Ishikawa (cell line): ENCODE data around the gene FCER1G.

Experiments used
- CEBPB ChIP-seq: IDR thresholded peaks from 2 replicates; pipeline ENCODE4 v1.6.1; 2012
- CREB1 ChIP-seq: IDR thresholded peaks from 2 replicates; pipeline ENCODE4 v1.6.1; 2012; ENCODE audit warnings: low read depth
- EGR1 ChIP-seq: IDR thresholded peaks from 2 replicates; pipeline ENCODE4 v1.6.1; 2012
- EP300 ChIP-seq: IDR thresholded peaks from 2 replicates; pipeline ENCODE4 v1.6.1; 2012; ENCODE audit warnings: borderline replicate concordance
- FOXM1 ChIP-seq: IDR thresholded peaks from 2 replicates; pipeline ENCODE4 v1.6.1; 2012; ENCODE audit warnings: low read depth, borderline replicate concordance
- MAX ChIP-seq: IDR thresholded peaks from 2 replicates; pipeline ENCODE4 v1.6.1; 2012
- NFIC ChIP-seq: IDR thresholded peaks from 2 replicates; pipeline ENCODE4 v1.6.1; 2012
- RAD21 ChIP-seq: IDR thresholded peaks from 2 replicates; pipeline ENCODE4 v1.6.1; 2012; ENCODE audit warnings: low read depth
- REST ChIP-seq: IDR thresholded peaks from 2 replicates; pipeline ENCODE4 v1.6.1; 2012; ENCODE audit warnings: low read depth, mild to moderate bottlenecking
- TAF1 ChIP-seq: IDR thresholded peaks from 2 replicates; pipeline ENCODE4 v1.6.1; 2012; ENCODE audit warnings: low read depth, mild to moderate bottlenecking
- TCF12 ChIP-seq: IDR thresholded peaks from 2 replicates; pipeline ENCODE4 v1.6.1; 2012; ENCODE audit warnings: low read depth
- TEAD4 ChIP-seq: IDR thresholded peaks from 2 replicates; pipeline ENCODE4 v1.6.1; 2012
- USF1 ChIP-seq: IDR thresholded peaks from 2 replicates; pipeline ENCODE4 v1.6.1; 2012
- YY1 ChIP-seq: IDR thresholded peaks from 2 replicates; pipeline ENCODE4 v1.6.1; 2012; ENCODE audit warnings: low read depth
- ZBTB7A ChIP-seq: IDR thresholded peaks from 2 replicates; pipeline ENCODE4 v1.6.1; 2012; ENCODE audit warnings: low read depth

The FCER1G gene

GRCh38 chr1:161260376-161261260 lies 45.5 kb downstream of the FCER1G start:
- no peak for TF ChIP-seq YY1
- TF ChIP-seq USF1 = no peak
- TF ChIP-seq EGR1 = no peak
- no peak for TF ChIP-seq FOXM1
- TF ChIP-seq RAD21 = no peak
- no peak for TF ChIP-seq ZBTB7A
- TF ChIP-seq CEBPB = peak; percentile 50; the same call in 1 of the 2 replicates

GRCh38 chr1:161261261-161262235 lies 46.5 kb downstream of the FCER1G start:
- TF ChIP-seq REST = peak; percentile 59
- TF ChIP-seq EGR1 = no peak

GRCh38 chr1:161265305-161265704 lies 50.2 kb downstream of the FCER1G start:
- TF ChIP-seq CREB1 = no peak
- TF ChIP-seq NFIC = no peak
- no peak for TF ChIP-seq RAD21
- no peak for TF ChIP-seq ZBTB7A
- no peak for TF ChIP-seq CEBPB
- no peak for TF ChIP-seq REST
- no peak for TF ChIP-seq YY1
- no peak for TF ChIP-seq TAF1
- TF ChIP-seq EP300 = no peak

GRCh38 chr1:161266202-161266601 lies 51.1 kb downstream of the FCER1G start:
- TF ChIP-seq TEAD4 (0 out of 2 replicates have a peak, but pooled peaks have one; percentile 13), YY1 (no peak), REST (no peak), USF1 (no peak), MAX (no peak)

- TF ChIP-seq FOXM1 = no peak
- no peak for TF ChIP-seq REST
- no peak for TF ChIP-seq RAD21
- TF ChIP-seq MAX = no peak
- TF ChIP-seq TEAD4 = no peak
- no peak for TF ChIP-seq TCF12
- TF ChIP-seq CREB1 = no peak
- TF ChIP-seq YY1 = no peak
- no peak for TF ChIP-seq EGR1
- TF ChIP-seq TAF1 = no peak
- TF ChIP-seq USF1 = no peak
- TF ChIP-seq CEBPB = no peak
- TF ChIP-seq NFIC = no peak
- no peak for TF ChIP-seq ZBTB7A
- no peak for TF ChIP-seq EP300
These were observed 51.7 kb downstream of the FCER1G start for GRCh38 chr1:161266836-161267235.
